DOHH2 (cell line): Measurements from ENCODE around the gene ILKAP.

Experiments
- H3F3A ChIP-seq: fragments of 200-600 bp; sonication (generic), shearing (Covaris generic); 2 replicates; pipeline ENCODE4 v1.6.0; 2016; ENCODE audit warnings: antibody characterized with exemption, mild to moderate bottlenecking; ENCODE audit not compliant: control insufficient read depth, insufficient read depth
- H3K27ac ChIP-seq: fragments of 200-600 bp; sonication (generic); 2 replicates; pipeline ENCODE4 v1.5.1; 2014; ENCODE audit warnings: low read depth, mild to moderate bottlenecking, low read length, moderate library complexity
- H3K27me3 ChIP-seq: fragments of 200-600 bp; sonication (generic); 2 replicates; pipeline ENCODE4 v1.6.1; 2014; ENCODE audit warnings: mild to moderate bottlenecking, low read length, mixed read lengths; ENCODE audit not compliant: control insufficient read depth
- H3K36me3 ChIP-seq: fragments of 200-600 bp; sonication (generic); 2 replicates; pipeline ENCODE4 v1.6.1; 2014; ENCODE audit warnings: mild to moderate bottlenecking, low read length, moderate library complexity, mixed read lengths; ENCODE audit not compliant: control insufficient read depth
- H3K4me1 ChIP-seq: fragments of 200-600 bp; sonication (generic); 2 replicates; pipeline ENCODE4 v1.6.1; 2014; ENCODE audit warnings: mild to moderate bottlenecking, low read length, mixed read lengths; ENCODE audit not compliant: control insufficient read depth
- H3K4me2 ChIP-seq: fragments of 200-600 bp; sonication (generic); 2 replicates; pipeline ENCODE4 v1.6.0; 2014; ENCODE audit warnings: mild to moderate bottlenecking, low read length, moderate library complexity
- H3K4me3 ChIP-seq: fragments of 200-600 bp; sonication (generic); 2 replicates; pipeline ENCODE4 v1.5.1; 2014; ENCODE audit warnings: mild to moderate bottlenecking, low read length, mixed read lengths
- H3K79me2 ChIP-seq: fragments of 200-600 bp; sonication (generic); 2 replicates; pipeline ENCODE4 v1.6.1; 2014; ENCODE audit warnings: mild to moderate bottlenecking, low read length, mixed read lengths; ENCODE audit not compliant: control insufficient read depth
- H3K9me2 ChIP-seq: fragments of 200-600 bp; sonication (generic); replicated peaks from 2 replicates; pipeline ENCODE4 v1.6.1; 2014; ENCODE audit warnings: mild to moderate bottlenecking, low read length, mixed read lengths; ENCODE audit not compliant: control insufficient read depth
- H3K9me3 ChIP-seq: fragments of 200-600 bp; sonication (generic); 2 replicates; pipeline ENCODE4 v1.6.1; 2014; ENCODE audit warnings: antibody characterized with exemption, low read length, mixed read lengths; ENCODE audit not compliant: control insufficient read depth, insufficient read depth
- H4K20me1 ChIP-seq: fragments of 200-600 bp; sonication (generic); 2 replicates; pipeline ENCODE4 v1.6.0; 2014; ENCODE audit warnings: low read depth, mild to moderate bottlenecking, antibody characterized with exemption, low read length, moderate library complexity; ENCODE audit not compliant: control insufficient read depth, insufficient read depth
- EZH2phosphoT487 ChIP-seq: fragments of 200-600 bp; sonication (generic); IDR thresholded peaks from 2 replicates; pipeline ENCODE4 v1.6.1; 2017; ENCODE audit warnings: borderline replicate concordance, mild to moderate bottlenecking, antibody characterized with exemption, low read length, moderate library complexity, mixed read lengths
- TF ChIP-seq, protein P1 (sequence below): fragments of 200-600 bp; sonication (generic); IDR thresholded peaks from one replicate; pipeline ENCODE4 v1.5.1; 2014; ENCODE audit warnings: antibody characterized with exemption, mild to moderate bottlenecking, low read depth, low read length; ENCODE audit not compliant: poor library complexity, severe bottlenecking

The ILKAP gene

GRCh38 chr2:238207006-238207405 lies 3.5 kb upstream of the ILKAP start:
- no peak for TF ChIP-seq EZH2phosphoT487
- TF ChIP-seq, protein P1, sequence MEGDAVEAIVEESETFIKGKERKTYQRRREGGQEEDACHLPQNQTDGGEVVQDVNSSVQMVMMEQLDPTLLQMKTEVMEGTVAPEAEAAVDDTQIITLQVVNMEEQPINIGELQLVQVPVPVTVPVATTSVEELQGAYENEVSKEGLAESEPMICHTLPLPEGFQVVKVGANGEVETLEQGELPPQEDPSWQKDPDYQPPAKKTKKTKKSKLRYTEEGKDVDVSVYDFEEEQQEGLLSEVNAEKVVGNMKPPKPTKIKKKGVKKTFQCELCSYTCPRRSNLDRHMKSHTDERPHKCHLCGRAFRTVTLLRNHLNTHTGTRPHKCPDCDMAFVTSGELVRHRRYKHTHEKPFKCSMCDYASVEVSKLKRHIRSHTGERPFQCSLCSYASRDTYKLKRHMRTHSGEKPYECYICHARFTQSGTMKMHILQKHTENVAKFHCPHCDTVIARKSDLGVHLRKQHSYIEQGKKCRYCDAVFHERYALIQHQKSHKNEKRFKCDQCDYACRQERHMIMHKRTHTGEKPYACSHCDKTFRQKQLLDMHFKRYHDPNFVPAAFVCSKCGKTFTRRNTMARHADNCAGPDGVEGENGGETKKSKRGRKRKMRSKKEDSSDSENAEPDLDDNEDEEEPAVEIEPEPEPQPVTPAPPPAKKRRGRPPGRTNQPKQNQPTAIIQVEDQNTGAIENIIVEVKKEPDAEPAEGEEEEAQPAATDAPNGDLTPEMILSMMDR, result no peak
- Histone ChIP-seq H3F3A (no peaks in the 10 kb centered on the region), H3K79me2 (peaks cover 18% of the 10 kb centered on the region), H3K27ac (no peak overlapping the region), H3K36me3 (no peaks in the 10 kb centered on the region; the same call in 1 of the 2 replicates), H4K20me1 (peaks cover 5% of the 10 kb centered on the region; the same call in 1 of the 2 replicates), H3K4me3 (no peak overlapping the region), H3K4me2 (no peak overlapping the region), H3K9me2 (no peaks in the 10 kb centered on the region), H3K4me1 (peaks cover 15% of the 10 kb centered on the region), H3K27me3 (peaks cover 22% of the 10 kb centered on the region), H3K9me3 (no peaks in the 10 kb centered on the region)

GRCh38 chr2:238203973-238204683 lies 633 bp upstream of the ILKAP start:
- H3K36me3 ChIP-seq, result peaks cover 18% of the 10 kb centered on the region
- H3K79me2 ChIP-seq, result peaks cover 46% of the 10 kb centered on the region
- H3K9me3 ChIP-seq, result no peaks in the 10 kb centered on the region
- H3F3A ChIP-seq, result no peaks in the 10 kb centered on the region
- no peak for TF ChIP-seq EZH2phosphoT487
- TF ChIP-seq, protein P1, result no peak
- peak overlapping the region; percentile 97 for H3K4me2 ChIP-seq
- H3K27ac ChIP-seq, result peak overlapping the region; percentile 30; the same call in 1 of the 2 replicates
- peak overlapping the region; percentile 86 for H3K4me3 ChIP-seq
- no peaks in the 10 kb centered on the region for H3K9me2 ChIP-seq
- H3K27me3 ChIP-seq, result peaks cover 4% of the 10 kb centered on the region
- H3K4me1 ChIP-seq, result peaks cover 32% of the 10 kb centered on the region
- H4K20me1 ChIP-seq, result peaks cover 22% of the 10 kb centered on the region

GRCh38 chr2:238202326-238203093 lies 985 bp downstream of the ILKAP start:
- Histone ChIP-seq H4K20me1 (peaks cover 22% of the 10 kb centered on the region), H3K79me2 (peaks cover 62% of the 10 kb centered on the region), H3K36me3 (peaks cover 18% of the 10 kb centered on the region), H3F3A (no peaks in the 10 kb centered on the region), H3K4me2 (peak overlapping the region; percentile 97), H3K9me2 (no peaks in the 10 kb centered on the region), H3K4me3 (peak overlapping the region; percentile 86), H3K27ac (peak overlapping the region; percentile 45), H3K4me1 (peaks cover 32% of the 10 kb centered on the region), H3K27me3 (no peaks in the 10 kb centered on the region; the same call in 1 of the 2 replicates), H3K9me3 (no peaks in the 10 kb centered on the region)
- no peak for TF ChIP-seq EZH2phosphoT487
- TF ChIP-seq, protein P1, result no peak
